Left lung (tissue), 10 donors: ENCODE data around the gene NOTO. TPM values are rescaled to one million over a fixed set of nuclear protein-coding genes. Genes with fewer than 3 reads are reported as not detected.

ENCODE experiments used
- ATAC-seq: fragments of 200-7000 bp; cut with Tn5 transposase; one replicate; pipeline ENCODE4 v1.9.1; 2020; ENCODE audit warnings: moderate library complexity
- DNase-seq, 4 donors: peaks; one replicate each; pipeline ENCODE4 v3.0.0-alpha.2; 2013 to 2020
- H3K27ac ChIP-seq, 2 donors: fragments of 200-600 bp; sonication (generic) in 1 of 2; one replicate each; pipeline versions ENCODE4 v1.5.0 to v1.8.0; 2020 to 2021
- H3K27me3 ChIP-seq, 2 donors: fragments of 200-600 bp; sonication (generic) in 1 of 2; one replicate each; pipeline versions ENCODE4 v1.5.0 to v1.8.0; 2020 to 2021
- H3K36me3 ChIP-seq, 2 donors: fragments of 200-600 bp; sonication (generic) in 1 of 2; one replicate each; pipeline versions ENCODE4 v1.5.0 to v1.8.0; 2020 to 2021
- H3K4me1 ChIP-seq, 2 donors: fragments of 200-600 bp; one replicate each; pipeline ENCODE4 v1.8.0; 2021
- H3K4me3 ChIP-seq, 2 donors: fragments of 200-600 bp; sonication (generic) in 1 of 2; one replicate each; pipeline versions ENCODE4 v1.5.0 to v1.8.0; 2020 to 2021; ENCODE audit warnings: mild to moderate bottlenecking in 1 of 2
- H3K9me3 ChIP-seq, 2 donors: fragments of 200-600 bp; sonication (generic) in 1 of 2; one replicate each; pipeline versions ENCODE4 v1.5.0 to v1.8.0; 2020 to 2021
- CTCF ChIP-seq, 2 donors: fragments of 200-600 bp; sonication (generic) in 1 of 2; IDR thresholded peaks; one replicate each; pipeline versions ENCODE4 v1.5.0 to v1.8.0; 2021; ENCODE audit warnings: antibody characterized with exemption in 2 of 2
- intact Hi-C, 2 donors: fragments of 100-400 bp; cut with DNase I; formaldehyde crosslinking; loops; one replicate each; pipeline versions ENCODE4 v1.11.2 to v1.14.2; 2022
- polyA plus RNA-seq, 6 donors: library from polyadenylated mRNA; unstranded; fragments of 120-200 nt; gene quantifications; one replicate each; pipeline ENCODE4 v1.2.1, GENCODE V29; 2013; ENCODE audit not compliant: insufficient read length in 6 of 6
- total RNA-seq, 2 donors: library from RNA; stranded (reverse); fragmentation: NEBNext Ultra II Directional; extraction: Animal tissue kit (Norgen Biotek cat#: 25700); gene quantifications; one replicate each; pipeline ENCODE4 v1.2.1, GENCODE V29; 2021
- donor health status: DM: no; HTN: yes; CAD: no.
- donor health status: DM: no; HTN: no; CAD: no.

Gene NOTO
- total and polyA plus RNA-seq, 8 donors = 0.10 to 0.17 (median 0.11) TPM; not detected in 4

GRCh38 chr2:73223821-73224220, 21.4 kb downstream of the NOTO start:
- ATAC-seq = no peak
- H3K4me1 ChIP-seq = peaks cover 0 to 11% of the 10 kb centered on the region in 2 donors
- no peaks in the 10 kb centered on the region for H3K27me3 ChIP-seq
- H3K36me3 ChIP-seq = peaks cover 0 to 87% of the 10 kb centered on the region in 2 donors
- intact Hi-C loops = no loop called here
- no peaks in the 10 kb centered on the region for H3K9me3 ChIP-seq
- no peak for TF ChIP-seq CTCF (IDR thresholded peaks at IDR 0.05)
- no peak overlapping the region for H3K4me3 ChIP-seq
- no peak overlapping the region for H3K27ac ChIP-seq
- DNase-seq = no peak

- Histone ChIP-seq H3K9me3 (no peaks in the 10 kb centered on the region), H3K4me3 (no peak overlapping the region), H3K27ac (no peak overlapping the region), H3K27me3 (no peaks in the 10 kb centered on the region), H3K4me1 (peaks cover 0 to 11% of the 10 kb centered on the region in 2 donors), H3K36me3 (peaks cover 0 to 84% of the 10 kb centered on the region in 2 donors)
- DNase-seq (no peak), ATAC-seq (peak; percentile 22)
- intact Hi-C loops = no loop called here
- TF ChIP-seq CTCF (IDR thresholded peaks at IDR 0.05) = no peak
These were observed 23.4 kb downstream of the NOTO start for GRCh38 chr2:73225513-73226360.

- Histone ChIP-seq H3K27me3 (no peaks in the 10 kb centered on the region), H3K4me3 (no peak overlapping the region), H3K9me3 (no peaks in the 10 kb centered on the region), H3K36me3 (peaks cover 0 to 71% of the 10 kb centered on the region in 2 donors), H3K27ac (no peak overlapping the region), H3K4me1 (peaks cover under 1 to 11% of the 10 kb centered on the region in 2 donors)
- TF ChIP-seq CTCF (IDR thresholded peaks at IDR 0.05) = no peak
- ATAC-seq (no peak), DNase-seq (no peak)
- intact Hi-C loops = no loop called here
These were observed 24.7 kb downstream of the NOTO start for GRCh38 chr2:73227086-73227485.

DNA sequence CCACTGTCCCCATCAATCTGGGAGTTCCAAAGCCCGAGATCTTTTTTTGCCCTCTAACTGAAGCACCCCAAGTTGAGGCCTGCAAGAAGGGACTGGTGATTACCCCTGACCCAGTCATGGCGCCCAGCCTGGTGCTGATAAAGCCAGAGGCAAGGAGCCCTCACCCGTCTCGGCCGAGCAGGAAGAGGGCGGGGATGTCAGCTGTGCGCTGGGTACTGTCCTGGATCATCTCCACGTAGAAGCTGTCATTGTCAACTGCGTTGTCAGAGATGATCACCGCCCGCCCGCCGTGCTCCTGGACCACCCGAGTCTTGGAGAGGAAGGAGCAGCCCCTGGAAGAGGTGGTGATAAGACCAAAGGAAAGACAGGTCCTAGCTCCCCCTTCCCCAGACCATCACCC, 26.3 kb downstream of the NOTO start:
- Histone ChIP-seq H3K27ac (no peak overlapping the region), H3K27me3 (no peaks in the 10 kb centered on the region), H3K4me3 (no peak overlapping the region), H3K36me3 (peaks cover 0 to 55% of the 10 kb centered on the region in 2 donors), H3K4me1 (peaks cover 6 to 17% of the 10 kb centered on the region in 2 donors), H3K9me3 (no peaks in the 10 kb centered on the region)
- no peak for TF ChIP-seq CTCF (IDR thresholded peaks at IDR 0.05)
- no peak for DNase-seq
- intact Hi-C loops = no loop called here
- ATAC-seq = no peak

GRCh38 chr2:73232403-73233153, 30.2 kb downstream of the NOTO start:
- no peaks in the 10 kb centered on the region for H3K27me3 ChIP-seq
- intact Hi-C loops = no loop called here
- H3K36me3 ChIP-seq = peaks cover 0 to 24% of the 10 kb centered on the region in 2 donors
- H3K4me3 ChIP-seq = peak overlapping the region; percentile 66 to 74
- peaks cover 26 to 35% of the 10 kb centered on the region in 2 donors for H3K4me1 ChIP-seq
- no peak for TF ChIP-seq CTCF (IDR thresholded peaks at IDR 0.05)
- peak overlapping the region in 1 of 2 donors; percentile 93 for H3K27ac ChIP-seq
- no peak for ATAC-seq
- H3K9me3 ChIP-seq = no peaks in the 10 kb centered on the region
- no peak for DNase-seq
